ENCODE data around the gene ZCWPW1.
"Not testable (repeated sequence)": the region's sequence is repeated elsewhere in the genome, so short reads cannot be mapped to it uniquely, and the experiment has no call there.

ZCWPW1 gene

DNA sequence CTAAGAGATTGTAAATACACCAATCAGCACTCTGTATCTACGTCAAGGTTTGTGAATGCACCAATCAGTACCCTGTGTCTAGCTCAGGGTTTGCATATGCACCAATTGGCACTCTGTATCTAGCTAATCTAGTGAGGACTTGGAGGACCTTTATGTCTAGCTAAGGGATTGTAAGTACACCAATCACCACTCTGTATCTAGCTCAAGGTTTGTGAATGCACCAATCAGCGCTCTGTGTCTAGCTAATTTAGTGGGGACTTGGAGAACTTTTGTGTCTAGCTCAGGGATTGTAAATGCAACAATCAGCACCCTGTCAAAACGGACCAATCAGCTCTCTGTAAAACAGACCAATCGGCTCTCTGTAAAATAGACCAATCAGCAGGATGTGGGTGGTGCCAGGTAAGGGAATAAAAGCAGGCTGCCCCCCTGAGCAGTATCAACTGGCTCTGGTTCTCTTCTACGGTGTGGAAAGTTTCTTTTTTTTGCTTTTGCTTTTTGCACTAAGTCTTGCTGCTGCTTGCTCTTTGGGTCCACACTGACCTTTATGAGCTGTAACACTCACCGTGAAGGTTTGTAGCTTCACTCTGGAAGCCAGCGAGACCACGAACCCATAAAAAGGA is 46.2 kb downstream of the ZCWPW1 start:
- peaks cover 11% of the 10 kb centered on the region for H3K4me1 Mint-ChIP-seq
- H3K27ac Mint-ChIP-seq: peak overlapping the region; percentile 5
- not testable (repeated sequence) for DNase-seq (ENCODE audit: low spot score in 2 of 2); H3K4me3 Mint-ChIP-seq; H3K36me3 Mint-ChIP-seq; ATAC-seq; H3K9me3 Mint-ChIP-seq

GRCh38 chr7:100381531-100382233 is 46.8 kb downstream of the ZCWPW1 start:
- H3K27ac Mint-ChIP-seq: not testable (repeated sequence)

GRCh38 chr7:100380196-100380595 is 48.3 kb downstream of the ZCWPW1 start:
- no peak overlapping the region for H3K4me3 Mint-ChIP-seq
- H3K9me3 Mint-ChIP-seq: no peaks in the 10 kb centered on the region
- DNase-seq (ENCODE audit: low spot score in 2 of 2) (no peak), ATAC-seq (no peak)
- no peak overlapping the region for H3K27ac Mint-ChIP-seq
- H3K36me3 Mint-ChIP-seq: no peaks in the 10 kb centered on the region
- peaks cover 12% of the 10 kb centered on the region for H3K4me1 Mint-ChIP-seq

More at GRCh38 chr7:100381531-100382233, 46.8 kb downstream of the ZCWPW1 start:
- H3K4me3 Mint-ChIP-seq; DNase-seq (ENCODE audit: low spot score in 2 of 2); H3K9me3 Mint-ChIP-seq; H3K36me3 Mint-ChIP-seq; ATAC-seq: not testable (repeated sequence)
- H3K4me1 Mint-ChIP-seq: peaks cover 11% of the 10 kb centered on the region

- H3K36me3 Mint-ChIP-seq: no peaks in the 10 kb centered on the region
- H3K4me1 Mint-ChIP-seq: peaks cover 23% of the 10 kb centered on the region
- H3K4me3 Mint-ChIP-seq: no peak overlapping the region
- DNase-seq (ENCODE audit: low spot score in 2 of 2) (no peak), ATAC-seq (no peak)
- no peak overlapping the region for H3K27ac Mint-ChIP-seq
- H3K9me3 Mint-ChIP-seq: no peaks in the 10 kb centered on the region
Measured at GRCh38 chr7:100378114-100378755, 50.3 kb downstream of the ZCWPW1 start.

DNA sequence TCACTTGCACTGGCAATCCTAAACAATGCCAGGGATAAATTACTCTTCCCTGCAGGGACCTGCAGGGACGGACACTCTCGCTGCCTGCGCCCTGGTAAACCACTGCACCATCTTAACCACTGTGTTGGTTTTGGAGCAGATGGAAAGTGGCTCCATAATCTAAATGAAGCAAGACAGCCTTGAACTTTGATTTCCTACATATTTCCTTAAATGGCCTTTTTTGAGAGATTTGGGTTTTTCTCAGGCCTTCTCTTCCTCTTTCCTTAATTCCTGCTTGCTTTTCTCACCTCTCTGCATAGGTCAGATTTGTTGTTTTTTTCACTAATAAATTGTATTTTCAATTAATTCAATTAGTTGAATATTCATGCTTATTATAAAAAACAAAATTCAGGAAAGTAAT is 52.4 kb downstream of the ZCWPW1 start:
- Mint-ChIP-seq H3K36me3 (peaks cover 5% of the 10 kb centered on the region), H3K9me3 (no peaks in the 10 kb centered on the region), H3K4me1 (peaks cover 28% of the 10 kb centered on the region), H3K27ac (no peak overlapping the region), H3K4me3 (no peak overlapping the region)
- no peak for DNase-seq (ENCODE audit: low spot score in 2 of 2)
- no peak for ATAC-seq

DNA sequence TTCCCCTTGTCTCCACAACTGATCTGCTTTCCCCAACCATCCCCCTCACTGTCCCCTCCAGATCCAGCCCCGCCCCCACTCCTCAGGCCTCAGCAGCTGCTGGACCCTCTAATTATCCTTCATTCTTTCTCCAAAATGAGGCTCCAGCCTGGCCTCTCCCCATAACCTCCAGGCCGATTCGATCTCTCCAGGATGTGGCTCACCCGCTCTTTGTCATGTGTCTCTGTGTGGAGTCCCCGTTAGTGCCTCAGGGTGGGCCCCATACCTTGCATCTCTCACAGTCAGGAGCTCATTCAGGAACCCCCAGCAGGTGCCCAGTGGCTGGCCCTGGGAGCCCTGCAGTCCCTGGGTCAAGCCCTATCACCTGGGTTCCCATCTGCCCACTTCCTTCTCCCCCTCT is 53.9 kb downstream of the ZCWPW1 start:
- no peak overlapping the region for H3K4me3 Mint-ChIP-seq

DNA sequence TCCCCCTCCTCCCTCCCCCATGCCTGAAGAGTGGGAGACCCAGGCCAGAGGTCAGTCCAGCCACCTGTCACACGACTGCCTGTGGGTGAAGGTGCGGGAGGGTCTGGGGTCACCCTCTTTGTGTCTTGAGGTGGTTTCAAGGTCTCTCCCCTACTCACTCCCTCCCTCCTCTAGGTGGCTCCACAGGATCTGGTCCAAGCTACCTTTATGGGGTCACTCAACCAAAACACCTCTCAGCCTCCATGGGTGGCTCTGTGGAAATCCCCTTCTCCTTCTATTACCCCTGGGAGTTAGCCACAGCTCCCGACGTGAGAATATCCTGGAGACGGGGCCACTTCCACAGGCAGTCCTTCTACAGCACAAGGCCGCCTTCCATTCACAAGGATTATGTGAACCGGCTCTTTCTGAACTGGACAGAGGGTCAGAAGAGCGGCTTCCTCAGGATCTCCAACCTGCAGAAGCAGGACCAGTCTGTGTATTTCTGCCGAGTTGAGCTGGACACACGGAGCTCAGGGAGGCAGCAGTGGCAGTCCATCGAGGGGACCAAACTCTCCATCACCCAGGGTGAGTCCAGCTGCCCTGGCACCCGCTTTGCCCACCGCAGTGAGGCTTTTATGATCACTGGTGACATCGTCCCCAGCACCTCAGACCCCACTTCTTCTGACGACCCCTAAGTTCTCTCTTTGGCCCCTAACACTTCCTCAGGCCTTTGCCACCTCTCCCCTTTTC is 54.5 kb downstream of the ZCWPW1 start:
- Mint-ChIP-seq H3K36me3 (peaks cover 12% of the 10 kb centered on the region), H3K27ac (peak overlapping the region; percentile 89), H3K4me1 (peaks cover 31% of the 10 kb centered on the region)
- DNase-seq (ENCODE audit: low spot score in 2 of 2); ATAC-seq; H3K9me3 Mint-ChIP-seq; H3K4me3 Mint-ChIP-seq: not testable (repeated sequence)

More for the DNA sequence above, 53.9 kb downstream of the ZCWPW1 start:
- peaks cover 12% of the 10 kb centered on the region for H3K36me3 Mint-ChIP-seq
- no peaks in the 10 kb centered on the region for H3K9me3 Mint-ChIP-seq
- peaks cover 28% of the 10 kb centered on the region for H3K4me1 Mint-ChIP-seq
- no peak for DNase-seq (ENCODE audit: low spot score in 2 of 2)
- peak; percentile 68 for ATAC-seq
- H3K27ac Mint-ChIP-seq: peak overlapping the region; percentile 89

- no peak for ATAC-seq
- Mint-ChIP-seq H3K4me1 (peaks cover 36% of the 10 kb centered on the region), H3K27ac (peak within 1 kb of the TSS; percentile 96), H3K36me3 (peaks cover 12% of the 10 kb centered on the region), H3K4me3 (peak within 1 kb of the TSS; percentile 54), H3K9me3 (no peaks in the 10 kb centered on the region)
- DNase-seq (ENCODE audit: low spot score in 2 of 2): no peak
Measured at GRCh38 chr7:100373261-100373831, 55.2 kb downstream of the ZCWPW1 start, which contains the start of gene PILRA. TSS of gene PILRA (plus strand) at chr7:100373487. CDS start at chr7:100373657, 170 bp downstream.

- no peak for ATAC-seq
- Mint-ChIP-seq H3K27ac (peak overlapping the region; percentile 96), H3K36me3 (peaks cover 15% of the 10 kb centered on the region)
Measured at GRCh38 chr7:100372694-100373093, 55.8 kb downstream of the ZCWPW1 start.

DNA sequence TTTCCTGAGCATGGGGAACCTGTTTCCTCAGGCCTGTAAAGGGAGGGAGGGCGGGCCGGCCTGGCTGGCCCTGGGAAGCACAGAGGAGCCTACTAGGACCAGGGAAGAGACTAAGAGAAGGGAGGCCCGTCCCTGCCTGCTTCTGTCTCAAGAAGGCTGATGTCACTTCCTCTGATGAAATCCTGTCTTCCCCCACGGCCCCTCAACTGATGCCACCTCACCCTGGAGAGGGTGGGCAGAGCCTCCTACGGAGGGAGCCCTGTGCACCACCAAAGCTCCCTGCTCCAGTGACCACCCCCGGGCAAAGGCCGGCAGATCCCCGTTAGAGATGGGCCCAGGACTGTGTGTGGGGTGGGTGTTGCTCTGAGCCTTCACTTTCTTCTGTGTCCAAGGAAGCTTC is 56.2 kb downstream of the ZCWPW1 start:
- DNase-seq (ENCODE audit: low spot score in 2 of 2) (no peak), ATAC-seq (peak; percentile 77)
- Mint-ChIP-seq H3K4me1 (peaks cover 42% of the 10 kb centered on the region), H3K9me3 (no peaks in the 10 kb centered on the region), H3K36me3 (peaks cover 19% of the 10 kb centered on the region), H3K27ac (peak overlapping the region; percentile 96), H3K4me3 (peak overlapping the region; percentile 54)

More at GRCh38 chr7:100372694-100373093, 55.8 kb downstream of the ZCWPW1 start:
- peak overlapping the region; percentile 54 for H3K4me3 Mint-ChIP-seq
- H3K9me3 Mint-ChIP-seq: no peaks in the 10 kb centered on the region
- no peak for DNase-seq (ENCODE audit: low spot score in 2 of 2)
- peaks cover 38% of the 10 kb centered on the region for H3K4me1 Mint-ChIP-seq

DNA sequence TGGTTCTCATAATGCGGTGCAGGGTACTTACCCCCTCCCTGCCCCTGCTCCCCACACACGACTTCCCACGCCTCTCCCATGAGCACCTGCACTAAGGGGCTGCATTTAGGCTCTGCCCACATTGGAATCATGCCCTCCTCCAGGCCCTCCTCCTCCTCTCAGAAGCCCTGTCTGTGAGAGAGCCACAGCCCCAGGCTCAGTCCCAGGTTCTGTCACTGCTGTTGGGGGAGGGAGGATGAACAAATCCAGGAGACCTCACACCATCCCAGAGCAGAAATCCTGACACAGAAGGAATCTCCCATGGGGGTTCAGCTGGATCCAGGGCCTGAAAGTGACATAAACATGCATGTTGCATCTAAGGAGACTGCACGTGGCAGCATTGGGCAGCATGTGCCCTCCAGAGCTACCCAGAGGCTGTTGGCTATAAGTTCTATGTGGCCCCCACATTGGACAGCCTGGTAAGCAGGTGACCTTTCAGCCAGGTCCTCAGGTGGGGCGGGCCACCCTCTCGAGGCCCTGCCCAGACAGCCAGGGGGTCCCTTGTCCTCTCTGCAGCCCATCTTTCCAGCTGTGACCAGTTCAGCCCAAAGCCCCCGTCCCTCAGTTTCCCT is 56.8 kb downstream of the ZCWPW1 start:
- DNase-seq (ENCODE audit: low spot score in 2 of 2): no peak
- H3K4me1 Mint-ChIP-seq: peaks cover 48% of the 10 kb centered on the region
- H3K27ac Mint-ChIP-seq: peak overlapping the region; percentile 96
- peaks cover 25% of the 10 kb centered on the region for H3K36me3 Mint-ChIP-seq
- peak; percentile 1 for ATAC-seq
- H3K9me3 Mint-ChIP-seq: no peaks in the 10 kb centered on the region
- H3K4me3 Mint-ChIP-seq: peak overlapping the region; percentile 54

- Mint-ChIP-seq H3K4me3 (no peak overlapping the region), H3K27ac (peak overlapping the region; percentile 96), H3K36me3 (peaks cover 34% of the 10 kb centered on the region), H3K4me1 (peaks cover 57% of the 10 kb centered on the region), H3K9me3 (no peaks in the 10 kb centered on the region)
- ATAC-seq (no peak), DNase-seq (ENCODE audit: low spot score in 2 of 2) (no peak)
Measured at GRCh38 chr7:100370746-100371145, 57.8 kb downstream of the ZCWPW1 start.

DNA sequence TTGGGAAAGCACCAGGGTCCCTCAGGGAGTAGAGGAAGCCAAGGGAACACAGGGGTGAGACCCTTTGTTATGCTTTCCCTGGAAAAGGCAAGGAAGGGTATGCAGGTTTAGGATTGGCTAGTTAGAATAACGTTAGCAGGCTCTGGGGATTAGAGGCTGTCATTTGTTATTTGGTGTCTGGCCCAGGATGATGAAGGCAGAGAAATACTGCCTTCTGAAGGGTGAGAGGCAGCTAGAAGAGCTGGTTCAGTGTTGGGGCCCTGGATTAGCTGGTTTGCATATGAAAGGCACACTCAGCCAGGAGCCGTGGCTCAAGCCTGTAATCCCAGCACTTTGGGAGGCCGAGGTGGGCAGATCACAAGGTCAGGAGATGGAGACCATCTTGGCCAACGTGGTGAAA is 58.2 kb downstream of the ZCWPW1 start:
- peaks cover 39% of the 10 kb centered on the region for H3K36me3 Mint-ChIP-seq
- DNase-seq (ENCODE audit: low spot score in 2 of 2) (no peak), ATAC-seq (no peak)
- H3K4me1 Mint-ChIP-seq: peaks cover 61% of the 10 kb centered on the region
- H3K9me3 Mint-ChIP-seq: no peaks in the 10 kb centered on the region
- no peak overlapping the region for H3K4me3 Mint-ChIP-seq
- H3K27ac Mint-ChIP-seq: peak overlapping the region; percentile 96

DNA sequence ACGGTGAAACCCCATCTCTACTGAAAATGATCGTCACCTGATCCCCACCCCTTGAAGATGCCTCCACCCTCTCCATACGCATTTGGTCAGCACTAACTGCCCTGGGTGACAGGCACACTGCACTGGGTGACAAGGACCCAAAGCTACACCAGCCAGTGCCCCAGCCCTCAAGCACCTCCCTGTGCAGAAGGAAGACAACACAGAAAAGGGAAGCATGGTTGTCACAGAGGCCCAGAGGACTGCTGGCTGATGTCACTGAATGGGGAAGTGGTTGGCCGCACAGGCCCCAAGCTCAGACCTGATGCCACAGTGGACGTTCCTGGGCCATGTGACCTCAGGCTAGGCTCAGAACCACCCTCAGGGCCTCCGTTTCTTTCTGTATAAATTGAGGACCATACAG is 59.4 kb downstream of the ZCWPW1 start:
- ATAC-seq: no peak
- peaks cover 60% of the 10 kb centered on the region for H3K4me1 Mint-ChIP-seq
- no peak overlapping the region for H3K4me3 Mint-ChIP-seq
- no peak for DNase-seq (ENCODE audit: low spot score in 2 of 2)
- peak overlapping the region; percentile 54 for H3K27ac Mint-ChIP-seq
- no peaks in the 10 kb centered on the region for H3K9me3 Mint-ChIP-seq
- peaks cover 47% of the 10 kb centered on the region for H3K36me3 Mint-ChIP-seq

Data from stimulated activated effector memory CD8-positive, alpha-beta T cell treated with anti-CD3 and anti-CD28 coated beads, Interleukin-12 subunit alpha, Interleukin-12 subunit beta, amount 100 ng/mL, for 72 hours (primary cell).